Caco-2 (cell line): ENCODE measurements around the gene GRK5. TPM values are rescaled to one million over a fixed set of nuclear protein-coding genes. Genes with fewer than 3 reads are reported as not detected.

Experiments
- BruUV-seq: library from RNA; stranded (reverse); fragments of 400-500 nt; replicated peaks from 2 replicates; lab custom pipeline; 2021; lab: Mats Ljungman, UMichigan
- CTCF ChIA-PET: fragments of 300-600 bp; sonication (Branson Sonifier 250); formaldehyde crosslinking; loops from one replicate; lab custom pipeline; 2022; ENCODE audit warnings: antibody characterized with exemption; lab: Charles Lee
- POLR2A ChIA-PET: fragments of 300-600 bp; sonication (Branson Sonifier 250); formaldehyde crosslinking; loops from one replicate; lab custom pipeline; 2022; ENCODE audit warnings: antibody characterized with exemption; lab: Charles Lee
- DNase-seq, 2 experiments: peaks; one replicate each; pipeline versions ENCODE4 v3.0.0 to v3.0.0-alpha.2; 2020 to 2022
- H3K27me3 ChIP-seq: replicated peaks from 2 replicates; pipeline ENCODE4 v1.6.0; 2011; ENCODE audit warnings: low read length; ENCODE audit not compliant: control insufficient read depth, insufficient read depth
- H3K36me3 ChIP-seq: 2 replicates; pipeline ENCODE4 v1.5.1; 2011; ENCODE audit warnings: low read length; ENCODE audit not compliant: control insufficient read depth, insufficient read depth
- H3K4me1 ChIP-seq: fragments of 250-450 bp; sonication (Bioruptor Pico); 2 replicates; pipeline ENCODE4 v1.5.1; 2020; ENCODE audit warnings: mild to moderate bottlenecking
- H3K4me3 ChIP-seq: 2 replicates; pipeline ENCODE4 v1.5.1; 2011; ENCODE audit warnings: low read depth, mild to moderate bottlenecking, control low read depth, low read length
- H3K9me3 ChIP-seq: fragments of 250-450 bp; sonication (Bioruptor Pico); 2 replicates; pipeline ENCODE4 v1.5.1; 2020; ENCODE audit warnings: mild to moderate bottlenecking, moderate library complexity
- H3K27ac Mint-ChIP-seq: one replicate; pipeline ENCODE4 v1.8.0; 2022; ENCODE audit warnings: mixed read lengths; ENCODE audit not compliant: unreplicated experiment
- H3K27me3 Mint-ChIP-seq: one replicate; pipeline ENCODE4 v1.8.0; 2022; ENCODE audit warnings: mixed read lengths; ENCODE audit not compliant: insufficient read depth, unreplicated experiment
- H3K36me3 Mint-ChIP-seq: one replicate; pipeline ENCODE4 v1.8.0; 2022; ENCODE audit warnings: mild to moderate bottlenecking, mixed read lengths; ENCODE audit not compliant: insufficient read depth, unreplicated experiment
- H3K4me1 Mint-ChIP-seq: one replicate; pipeline ENCODE4 v1.8.0; 2022; ENCODE audit warnings: low read depth, mixed read lengths; ENCODE audit not compliant: unreplicated experiment
- H3K4me3 Mint-ChIP-seq: one replicate; pipeline ENCODE4 v1.8.0; 2022; ENCODE audit warnings: mild to moderate bottlenecking, moderate library complexity, mixed read lengths; ENCODE audit not compliant: unreplicated experiment
- H3K9me3 Mint-ChIP-seq: one replicate; pipeline ENCODE4 v1.8.0; 2022; ENCODE audit warnings: mixed read lengths; ENCODE audit not compliant: unreplicated experiment
- intact Hi-C: fragments of 100-400 bp; cut with micrococcal nuclease; formaldehyde crosslinking; loops from one replicate; pipeline ENCODE4 v1.10.0; 2022; ENCODE audit not compliant: unreplicated experiment
- total RNA-seq: library from RNA; stranded (reverse); gene quantifications from 2 replicates; pipeline ENCODE4 v1.2.3, GENCODE V29; 2022
- TF ChIP-seq, protein P1 (sequence below), 2 experiments: fragments of 200-600 bp in 1 of 2; IDR thresholded peaks; 1 replicate in 1 of 2; 2 replicates in 1 of 2; pipeline versions ENCODE4 v1.5.1 to v1.8.0; 2011 to 2022; ENCODE audit warnings: antibody characterized with exemption in 1 of 2, control low read depth in 1 of 2, inconsistent platforms in 1 of 2, low read depth in 1 of 2, low read length in 1 of 2, mild to moderate bottlenecking in 1 of 2, moderate library complexity in 1 of 2; ENCODE audit not compliant: insufficient read depth in 1 of 2, severe bottlenecking in 1 of 2, unreplicated experiment in 1 of 2

The GRK5 gene
- total RNA-seq, 1 experiment from 2014 or later, result 7.7 TPM

DNA sequence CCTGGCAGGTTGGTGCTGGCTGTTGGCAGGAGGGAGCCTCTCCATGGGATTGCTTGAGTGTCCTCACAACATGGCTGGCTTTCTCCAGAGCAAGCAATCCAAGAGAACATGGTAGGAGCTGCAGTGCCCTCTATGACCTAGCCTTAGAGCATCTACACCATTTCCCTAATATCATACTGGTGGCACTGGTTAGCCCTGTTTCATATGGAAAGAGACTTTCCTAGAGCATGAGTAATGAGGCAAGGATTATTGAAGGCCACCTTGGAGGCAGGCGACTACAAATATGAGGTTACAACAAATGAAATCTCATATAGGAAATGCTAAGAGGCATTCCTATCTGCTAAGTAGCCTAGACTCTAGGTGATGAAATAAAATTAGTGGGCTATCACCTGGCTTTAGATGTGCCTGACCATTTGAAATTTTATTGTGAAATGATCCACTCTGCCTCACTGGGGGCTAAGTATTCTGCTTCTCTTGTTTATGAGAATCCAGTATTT lies 181.5 kb downstream of the GRK5 start:
- POLR2A ChIA-PET, result interaction anchor here (0.6 kb wide), 1 partner anchor 1824 kb away, joined by 3 read pairs; no protein-coding TSS in a partner anchor
- H3K36me3 ChIP-seq, result no peaks in the 10 kb centered on the region
- no peaks in the 10 kb centered on the region for H3K36me3 Mint-ChIP-seq
- H3K27me3 ChIP-seq, result no peaks in the 10 kb centered on the region
- H3K4me1 ChIP-seq, result no peaks in the 10 kb centered on the region
- H3K9me3 Mint-ChIP-seq, result no peaks in the 10 kb centered on the region
- no peaks in the 10 kb centered on the region for H3K4me1 Mint-ChIP-seq
- no peak for DNase-seq
- H3K4me3 Mint-ChIP-seq, result no peak overlapping the region
- no peaks in the 10 kb centered on the region for H3K27me3 Mint-ChIP-seq
- CTCF ChIA-PET, result no interaction called here
- H3K4me3 ChIP-seq, result no peak overlapping the region
- H3K27ac Mint-ChIP-seq, result no peak overlapping the region
- BruUV-seq, result no TSS peak
- intact Hi-C loops, result no loop called here
- TF ChIP-seq, protein P1, sequence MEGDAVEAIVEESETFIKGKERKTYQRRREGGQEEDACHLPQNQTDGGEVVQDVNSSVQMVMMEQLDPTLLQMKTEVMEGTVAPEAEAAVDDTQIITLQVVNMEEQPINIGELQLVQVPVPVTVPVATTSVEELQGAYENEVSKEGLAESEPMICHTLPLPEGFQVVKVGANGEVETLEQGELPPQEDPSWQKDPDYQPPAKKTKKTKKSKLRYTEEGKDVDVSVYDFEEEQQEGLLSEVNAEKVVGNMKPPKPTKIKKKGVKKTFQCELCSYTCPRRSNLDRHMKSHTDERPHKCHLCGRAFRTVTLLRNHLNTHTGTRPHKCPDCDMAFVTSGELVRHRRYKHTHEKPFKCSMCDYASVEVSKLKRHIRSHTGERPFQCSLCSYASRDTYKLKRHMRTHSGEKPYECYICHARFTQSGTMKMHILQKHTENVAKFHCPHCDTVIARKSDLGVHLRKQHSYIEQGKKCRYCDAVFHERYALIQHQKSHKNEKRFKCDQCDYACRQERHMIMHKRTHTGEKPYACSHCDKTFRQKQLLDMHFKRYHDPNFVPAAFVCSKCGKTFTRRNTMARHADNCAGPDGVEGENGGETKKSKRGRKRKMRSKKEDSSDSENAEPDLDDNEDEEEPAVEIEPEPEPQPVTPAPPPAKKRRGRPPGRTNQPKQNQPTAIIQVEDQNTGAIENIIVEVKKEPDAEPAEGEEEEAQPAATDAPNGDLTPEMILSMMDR (IDR thresholded peaks at IDR 0.05; ENCODE audit: insufficient read depth in 1 of 2, low read depth in 1 of 2, low read length in 1 of 2, severe bottlenecking in 1 of 2, unreplicated experiment in 1 of 2), result no peak
- no peaks in the 10 kb centered on the region for H3K9me3 ChIP-seq

DNA sequence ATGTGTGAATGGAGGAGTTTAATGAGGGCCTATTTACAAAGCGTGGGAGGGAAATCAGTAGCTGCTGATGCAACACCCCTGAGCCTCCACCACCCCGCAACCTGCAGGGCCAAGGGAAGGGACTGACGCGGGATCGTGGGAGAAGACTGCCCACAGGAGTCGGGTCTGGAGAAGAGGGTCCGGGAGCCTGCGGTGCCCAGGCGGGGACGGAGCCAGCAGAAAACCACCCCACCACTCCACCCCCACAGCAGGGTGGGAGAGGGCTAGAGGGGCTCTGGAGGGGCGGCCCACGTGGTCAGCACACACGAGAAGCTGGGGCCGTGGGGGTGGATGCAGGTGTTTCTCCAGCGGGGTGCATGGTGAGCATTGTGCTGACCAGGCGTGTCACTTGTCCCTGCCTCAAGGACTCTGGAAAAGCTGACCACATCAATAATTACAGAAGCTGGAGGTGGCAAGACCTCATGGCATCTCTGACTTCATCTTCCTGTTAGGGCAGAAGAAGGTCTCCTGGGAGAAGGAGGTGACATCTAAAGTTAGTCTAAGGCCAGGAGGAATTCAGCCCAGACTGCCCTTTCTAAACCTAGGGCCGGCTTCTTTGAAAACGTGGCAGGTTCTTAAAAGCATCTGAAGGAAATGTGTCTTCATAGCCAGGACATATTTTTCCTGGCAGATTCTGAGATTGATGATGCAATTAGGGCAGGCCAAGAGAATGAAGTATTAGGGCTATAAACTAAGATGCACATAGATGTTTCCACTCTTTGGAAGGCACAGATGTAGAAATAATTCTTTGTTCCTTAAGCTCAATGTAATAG lies 184.3 kb downstream of the GRK5 start:
- CTCF ChIA-PET, result no interaction called here
- H3K9me3 ChIP-seq, result no peaks in the 10 kb centered on the region
- TF ChIP-seq, protein P1 (IDR thresholded peaks at IDR 0.05; ENCODE audit: insufficient read depth in 1 of 2, low read depth in 1 of 2, low read length in 1 of 2, severe bottlenecking in 1 of 2, unreplicated experiment in 1 of 2), result no peak
- intact Hi-C loops, result no loop called here
- no peak overlapping the region for H3K4me3 ChIP-seq
- POLR2A ChIA-PET, result no interaction called here
- no peaks in the 10 kb centered on the region for H3K27me3 ChIP-seq
- no peaks in the 10 kb centered on the region for H3K36me3 Mint-ChIP-seq
- H3K27me3 Mint-ChIP-seq, result no peaks in the 10 kb centered on the region
- H3K36me3 ChIP-seq, result no peaks in the 10 kb centered on the region
- H3K4me1 Mint-ChIP-seq, result no peaks in the 10 kb centered on the region
- BruUV-seq, result no TSS peak
- H3K4me1 ChIP-seq, result no peaks in the 10 kb centered on the region
- H3K4me3 Mint-ChIP-seq, result no peak overlapping the region
- H3K9me3 Mint-ChIP-seq, result no peaks in the 10 kb centered on the region
- no peak overlapping the region for H3K27ac Mint-ChIP-seq
- no peak for DNase-seq

DNA sequence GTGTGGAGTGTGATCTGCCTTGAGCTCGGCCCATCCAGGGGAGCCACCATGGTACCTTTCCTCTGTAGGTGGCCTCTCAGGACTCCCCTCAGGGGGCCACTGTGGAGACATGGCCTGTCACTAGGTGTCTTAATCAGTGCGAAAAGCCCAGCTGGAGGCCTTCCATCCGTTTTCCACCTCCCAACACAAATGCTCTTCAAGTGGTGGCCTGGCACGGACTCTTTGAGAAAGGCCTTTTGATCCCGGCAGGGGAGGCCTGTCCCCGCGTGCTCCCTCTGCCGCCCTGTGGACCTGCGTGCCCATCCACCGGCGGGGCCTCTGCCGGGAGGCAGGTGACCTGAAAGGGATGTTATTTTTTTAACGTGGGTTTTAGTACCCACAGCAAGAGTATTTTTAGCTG lies 185.6 kb downstream of the GRK5 start:
- TF ChIP-seq, protein P1 (IDR thresholded peaks at IDR 0.05; ENCODE audit: insufficient read depth in 1 of 2, low read depth in 1 of 2, low read length in 1 of 2, severe bottlenecking in 1 of 2, unreplicated experiment in 1 of 2), result no peak
- CTCF ChIA-PET, result no interaction called here
- no peak overlapping the region for H3K27ac Mint-ChIP-seq
- Histone ChIP-seq H3K9me3 (no peaks in the 10 kb centered on the region), H3K4me3 (no peak overlapping the region), H3K27me3 (no peaks in the 10 kb centered on the region), H3K4me1 (0 out of 2 replicates have a peak, but pooled peaks cover 3% of the 10 kb centered on the region), H3K36me3 (no peaks in the 10 kb centered on the region)
- no peak for DNase-seq
- H3K27me3 Mint-ChIP-seq, result no peaks in the 10 kb centered on the region
- peaks cover 5% of the 10 kb centered on the region for H3K36me3 Mint-ChIP-seq
- no peaks in the 10 kb centered on the region for H3K4me1 Mint-ChIP-seq
- POLR2A ChIA-PET, result no interaction called here
- no TSS peak for BruUV-seq
- intact Hi-C loops, result no loop called here
- H3K4me3 Mint-ChIP-seq, result no peak overlapping the region
- H3K9me3 Mint-ChIP-seq, result no peaks in the 10 kb centered on the region
